ENCODE results near the gene CACUL1.
A peak's percentile ranks its signal among the peaks of the same experiment; 100 is the strongest.
"Not testable (repeated sequence)": the region's sequence is repeated elsewhere in the genome, so short reads cannot be mapped to it uniquely, and the experiment has no call there.

The CACUL1 gene

DNA sequence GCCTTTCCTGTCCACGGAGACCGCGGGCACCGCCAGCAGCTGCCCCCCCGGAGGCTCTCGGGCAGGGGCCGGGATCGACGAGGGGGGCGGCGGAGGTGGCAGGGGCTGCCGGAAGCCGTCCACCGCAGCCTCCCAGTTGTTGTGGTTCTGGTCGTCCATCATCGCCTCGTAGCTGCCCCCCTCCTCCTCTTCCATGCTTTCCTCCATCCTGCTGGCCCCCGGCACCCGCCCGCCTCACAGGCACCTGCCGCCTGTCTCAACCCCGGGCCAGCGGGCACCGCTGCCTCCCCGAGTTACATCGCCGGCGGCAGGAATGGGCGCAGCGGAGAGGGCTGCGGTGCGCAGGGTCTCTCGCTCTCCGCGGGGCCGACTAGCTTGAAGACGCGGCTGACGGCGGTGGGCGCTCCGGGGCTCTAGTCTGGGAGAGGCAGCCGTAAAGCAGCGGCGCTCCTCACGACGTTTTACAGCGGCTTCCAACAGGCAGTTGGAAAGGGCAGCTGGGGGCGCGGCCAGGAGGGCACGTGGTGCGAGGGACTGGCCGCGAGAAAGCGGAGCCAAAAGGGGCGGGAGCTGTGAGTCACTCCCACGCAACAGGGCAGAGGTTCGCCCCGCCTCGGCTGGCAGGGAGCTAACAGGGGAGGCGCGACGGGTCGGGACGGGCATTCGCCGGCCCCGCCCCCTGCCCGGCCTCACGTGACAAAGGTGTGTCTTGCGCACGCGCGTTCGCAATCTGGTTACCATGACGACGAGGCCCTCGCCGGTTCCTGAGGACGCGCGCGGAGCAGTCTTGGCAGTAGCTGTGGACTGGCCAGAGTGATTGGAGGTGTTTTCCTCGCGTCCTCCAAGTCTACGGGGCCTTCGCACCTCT, at the start of gene CACUL1:
Gene CACUL1, minus strand, starts transcription at position 415 of the 868 bp plus-strand sequence. Its CDS starts 208 bp downstream, at position 207.
- peak; percentile 98 to 99 for DNase-seq (ENCODE audit: low read depth in 2 of 2)

DNA sequence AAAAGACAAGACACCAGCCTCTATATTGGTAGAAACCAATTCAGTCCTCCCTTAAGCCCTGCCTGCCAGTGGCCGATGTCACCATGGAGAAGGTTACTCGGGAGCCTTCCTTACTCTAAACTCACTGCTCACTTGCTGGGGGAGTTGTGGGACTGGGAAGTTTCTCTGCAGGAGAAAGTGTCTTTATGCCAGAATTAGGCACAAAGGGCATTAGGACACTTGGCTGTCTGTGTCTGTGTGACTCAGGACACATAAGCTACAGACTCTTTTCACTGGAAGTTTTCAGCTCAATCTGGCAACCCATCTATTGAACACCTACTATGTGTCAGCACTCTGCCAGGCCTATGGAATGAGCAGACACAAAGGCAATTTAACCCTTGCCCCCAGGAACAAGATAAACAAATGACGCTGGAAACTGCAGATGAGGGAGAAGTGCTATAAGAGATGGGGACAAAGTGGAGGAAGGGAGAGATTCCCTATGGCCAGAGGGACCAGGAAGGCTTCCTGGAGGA, 49.5 kb upstream of the CACUL1 start:
- DNase-seq (ENCODE audit: low read depth in 2 of 2), result no peak

DNA sequence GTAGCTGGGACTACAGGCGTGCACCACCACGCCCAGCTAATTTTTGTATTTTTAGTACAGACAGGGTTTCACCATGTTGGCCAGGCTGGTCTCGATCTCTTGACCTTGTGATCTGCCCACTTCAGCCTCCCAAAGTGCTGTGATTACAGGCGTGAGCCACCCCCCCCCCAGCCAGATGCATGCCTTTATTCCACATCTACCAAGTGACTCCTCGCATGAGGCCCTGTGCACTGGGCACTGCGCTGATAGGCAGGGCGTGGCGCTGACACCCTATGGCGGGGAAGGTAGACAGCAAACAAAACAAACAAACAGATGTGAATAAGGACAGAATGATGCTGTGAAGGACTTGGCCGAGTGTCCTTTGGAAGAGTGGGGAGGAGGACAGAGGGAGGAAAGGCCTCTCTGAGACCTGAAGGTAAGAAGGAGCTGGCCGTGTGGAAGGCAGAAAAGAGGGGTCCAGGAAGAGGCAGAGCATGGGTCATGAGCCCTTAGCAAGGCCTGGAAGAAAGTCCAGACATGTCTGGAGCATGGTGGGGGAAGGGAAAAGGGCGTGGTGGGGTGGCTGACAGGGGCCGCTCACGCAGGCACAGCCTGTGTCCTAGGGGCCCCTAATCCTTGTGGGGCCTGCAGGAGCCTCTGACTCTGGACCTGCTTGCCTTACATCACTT, 47.5 kb upstream of the CACUL1 start:
- no peak for DNase-seq (ENCODE audit: low read depth in 2 of 2)

DNA sequence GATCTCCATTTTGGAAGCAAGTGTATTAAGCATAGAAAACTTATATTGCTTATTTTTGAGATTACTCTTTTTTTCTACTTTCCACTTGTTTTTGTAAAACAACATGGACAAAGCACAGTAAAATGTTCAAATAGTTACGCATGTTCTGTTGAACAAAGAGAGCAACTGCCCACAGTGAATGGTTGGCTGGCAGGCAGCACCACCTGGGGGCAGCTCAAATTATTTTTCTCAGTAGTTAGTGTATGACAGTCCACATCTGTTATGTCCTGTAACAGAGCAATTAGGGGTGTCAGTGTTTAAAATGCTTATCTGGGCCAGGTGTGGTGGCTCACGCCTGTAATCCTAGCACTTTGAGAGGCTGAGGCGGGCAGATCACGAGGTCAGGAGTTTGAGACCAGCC, 46.1 kb upstream of the CACUL1 start:
- DNase-seq (ENCODE audit: low read depth in 2 of 2), result no peak

DNA sequence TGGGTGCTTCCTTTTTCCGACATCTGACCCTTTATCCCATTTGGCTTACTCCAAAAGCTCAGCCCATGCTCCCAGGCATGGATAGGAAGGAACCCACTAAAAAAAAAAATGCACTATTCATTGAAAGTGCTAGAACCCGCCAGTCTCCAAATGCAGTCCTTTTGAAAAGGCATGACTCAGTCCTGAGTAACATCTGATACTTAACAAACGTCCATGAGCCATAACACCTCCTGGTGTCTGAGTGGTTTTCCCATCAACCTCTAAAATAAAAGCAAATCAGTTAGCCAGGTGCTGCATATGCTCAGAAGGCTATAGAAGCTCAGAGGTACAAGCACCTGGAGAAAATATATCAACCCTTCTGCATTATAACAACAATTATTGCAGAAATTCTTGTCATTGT, 45.0 kb upstream of the CACUL1 start:
- no peak for DNase-seq (ENCODE audit: low read depth in 2 of 2)

DNA sequence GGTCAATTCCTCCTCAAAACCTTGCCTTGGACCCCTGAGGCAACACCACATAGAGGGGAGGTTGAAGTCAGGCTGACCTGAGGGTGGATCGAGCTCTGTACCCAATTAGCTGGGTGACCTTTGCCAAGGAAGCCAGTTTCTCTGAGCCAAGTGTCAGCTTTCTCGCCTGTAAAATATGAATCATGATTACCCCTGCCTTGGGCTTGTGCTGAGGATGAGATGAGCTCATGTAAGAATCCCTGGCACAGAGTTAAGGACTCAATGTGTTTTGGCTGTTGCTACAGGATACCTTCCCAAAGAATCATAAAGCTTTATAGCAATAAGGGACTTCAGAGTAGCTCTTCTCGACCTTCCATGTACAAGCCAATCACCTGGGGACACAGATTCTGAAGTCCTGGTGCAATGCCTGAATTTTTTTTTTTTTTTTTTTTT, 43.5 kb upstream of the CACUL1 start:
- DNase-seq (ENCODE audit: low read depth in 2 of 2), result no peak

DNA sequence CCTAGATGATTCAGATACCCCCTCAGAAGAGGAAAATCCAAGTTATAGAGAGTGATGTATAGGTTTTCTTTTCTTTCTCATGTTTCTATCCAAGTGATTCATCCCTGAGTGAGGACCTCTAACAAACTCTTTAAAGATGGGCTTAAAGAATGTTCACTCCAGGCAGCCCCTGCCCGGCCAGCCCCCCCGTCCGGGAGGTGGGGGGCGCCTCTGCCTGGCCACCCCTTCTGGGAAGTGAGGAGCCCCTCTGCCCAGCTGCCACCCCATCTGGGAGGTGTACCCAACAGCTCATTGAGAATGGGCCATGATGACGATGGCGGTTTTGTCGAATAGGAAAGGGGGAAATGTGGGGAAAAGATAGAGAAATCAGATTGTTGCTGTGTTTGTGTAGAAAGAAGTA, 40.2 kb upstream of the CACUL1 start:
- not testable (repeated sequence) for DNase-seq (ENCODE audit: low read depth in 2 of 2)

DNA sequence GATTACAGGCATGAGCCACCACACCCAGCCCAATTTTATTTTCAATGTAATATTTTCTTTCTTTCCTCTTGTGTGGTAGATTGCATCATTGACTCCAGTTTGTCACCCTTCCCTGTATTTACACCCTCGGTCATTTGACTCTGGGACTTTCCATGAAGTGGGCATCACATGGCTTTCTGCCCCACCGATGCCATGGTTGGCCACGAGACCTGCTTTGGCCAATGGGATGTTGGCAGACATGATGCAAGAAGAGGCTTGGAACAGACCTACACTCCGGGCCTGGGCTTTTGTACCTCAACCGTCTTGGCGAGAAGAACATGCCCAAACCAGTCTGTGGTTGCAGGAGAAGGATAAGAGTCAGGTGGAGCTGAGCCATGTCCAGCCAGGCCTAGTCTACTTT, 38.8 kb upstream of the CACUL1 start:
- DNase-seq (ENCODE audit: low read depth in 2 of 2), result no peak

DNA sequence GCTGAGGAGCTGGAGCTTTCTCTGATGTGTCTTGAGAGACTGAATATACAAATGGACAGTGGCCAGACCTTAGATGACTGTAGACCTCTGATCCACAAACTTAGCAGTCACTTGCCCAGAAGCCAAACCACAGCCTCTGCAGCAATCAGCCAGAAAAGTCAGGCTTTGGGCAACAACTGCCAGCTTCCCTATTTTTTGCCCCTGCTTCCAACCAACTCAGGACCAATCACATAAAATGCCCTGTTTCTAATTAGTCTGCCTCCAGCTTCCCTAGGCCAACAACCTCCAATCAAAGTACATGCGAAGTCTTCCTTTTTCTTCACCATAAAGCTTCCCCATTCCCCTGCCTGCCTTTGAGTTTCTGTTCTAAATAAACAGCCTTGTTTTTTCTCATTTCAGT, 37.8 kb upstream of the CACUL1 start:
- DNase-seq (ENCODE audit: low read depth in 2 of 2), result no peak

DNA sequence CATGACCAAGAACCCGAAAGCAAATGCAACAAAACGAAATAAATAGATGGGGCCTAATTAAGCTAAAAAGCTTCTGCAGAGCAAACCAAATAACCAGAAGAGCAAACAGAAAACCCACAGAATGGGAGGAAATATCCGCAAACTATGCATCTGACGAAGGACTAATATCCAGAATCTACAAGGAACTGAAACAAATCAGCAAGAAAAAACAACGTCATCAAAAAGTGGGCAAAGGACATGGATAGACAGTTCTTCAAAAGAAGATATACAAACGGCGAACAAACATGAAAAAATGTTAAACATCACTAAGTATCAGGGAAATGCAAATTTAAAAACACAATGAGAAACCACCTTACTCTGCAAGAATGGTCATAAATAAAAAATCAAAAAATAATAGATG, 35.3 kb upstream of the CACUL1 start:
- DNase-seq (ENCODE audit: low read depth in 2 of 2), result no peak

DNA sequence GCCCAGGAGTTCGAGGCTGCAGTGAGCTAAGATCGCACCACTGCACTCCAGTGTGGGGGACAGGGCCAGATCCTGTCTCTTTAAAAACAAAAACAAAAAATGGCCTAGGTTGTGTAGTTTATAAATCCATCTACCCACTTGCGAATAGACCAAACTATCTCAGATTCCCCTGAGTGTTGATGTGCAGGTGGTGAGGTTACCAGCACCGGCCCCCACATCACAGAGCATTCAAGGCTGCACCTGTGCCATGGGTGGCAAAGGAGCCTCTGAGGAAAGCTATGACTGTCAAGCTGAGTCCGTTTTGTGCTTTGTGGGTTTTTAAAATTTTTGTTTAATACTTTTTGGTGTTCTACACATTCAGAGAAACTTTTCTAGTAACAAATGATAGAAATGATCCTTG, 30.8 kb upstream of the CACUL1 start:
- DNase-seq (ENCODE audit: low read depth in 2 of 2), result no peak

DNA sequence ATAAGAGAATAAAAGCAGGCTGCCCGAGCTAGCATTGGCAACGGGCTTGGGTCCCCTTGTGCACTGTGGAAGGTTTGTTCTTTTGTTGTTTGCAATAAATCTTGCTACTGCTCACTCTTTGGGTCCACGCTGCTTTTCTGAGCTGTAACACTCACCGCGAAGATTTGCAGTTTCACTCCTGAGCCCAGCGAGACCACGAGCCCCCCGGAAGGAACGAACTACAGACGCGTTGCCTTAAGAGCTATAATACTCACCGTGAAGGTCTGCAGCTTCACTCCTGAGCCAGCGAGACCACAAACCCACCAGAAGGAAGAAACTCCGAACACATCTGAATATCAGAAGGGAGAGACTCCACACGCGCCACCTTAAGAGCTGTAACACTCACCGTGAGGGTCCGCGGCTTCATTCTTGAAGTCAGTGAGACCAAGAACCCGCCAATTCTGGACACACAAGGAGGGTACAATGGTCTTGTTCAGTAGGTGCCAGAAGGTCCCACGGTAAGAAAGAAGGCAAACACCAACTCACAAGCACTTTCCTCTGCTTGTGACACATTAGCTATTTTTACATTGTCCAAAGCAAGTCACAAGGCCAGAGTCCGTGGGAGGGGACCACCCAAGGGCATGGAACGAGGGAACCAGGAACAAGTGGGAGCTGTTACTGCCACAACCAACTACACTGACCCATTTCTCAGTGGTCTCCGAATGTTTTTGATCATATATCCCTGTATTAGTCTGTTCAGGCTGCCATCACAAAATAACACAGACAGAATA, 29.2 kb upstream of the CACUL1 start:
- no peak for DNase-seq (ENCODE audit: low read depth in 2 of 2)

DNA sequence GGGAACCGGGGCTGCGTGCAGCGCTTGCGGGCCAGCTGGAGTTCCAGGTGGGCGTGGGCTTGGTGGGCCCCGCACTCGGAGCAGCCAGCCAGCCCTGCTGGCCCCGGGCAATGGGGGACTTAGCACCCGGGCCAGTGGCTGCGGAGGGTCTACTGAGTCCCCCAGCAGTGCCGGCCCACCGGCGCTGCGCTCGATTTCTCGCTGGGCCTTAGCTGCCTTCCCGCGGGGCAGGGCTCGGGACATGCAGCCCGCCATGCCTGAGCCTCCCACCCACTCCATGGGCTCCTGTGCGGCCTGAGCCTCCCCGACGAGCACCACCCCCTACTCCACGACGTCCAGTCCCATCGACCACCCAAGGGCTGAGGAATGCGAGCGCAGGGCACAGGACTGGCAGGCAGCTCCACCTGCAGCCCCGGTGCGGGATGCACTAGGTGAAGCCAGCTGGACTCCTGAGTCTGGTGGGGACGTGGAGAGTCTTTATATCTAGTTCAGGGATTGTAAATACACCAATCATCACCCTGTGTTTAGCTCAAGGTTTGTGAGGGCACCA, 28.2 kb upstream of the CACUL1 start:
- not testable (repeated sequence) for DNase-seq (ENCODE audit: low read depth in 2 of 2)

DNA sequence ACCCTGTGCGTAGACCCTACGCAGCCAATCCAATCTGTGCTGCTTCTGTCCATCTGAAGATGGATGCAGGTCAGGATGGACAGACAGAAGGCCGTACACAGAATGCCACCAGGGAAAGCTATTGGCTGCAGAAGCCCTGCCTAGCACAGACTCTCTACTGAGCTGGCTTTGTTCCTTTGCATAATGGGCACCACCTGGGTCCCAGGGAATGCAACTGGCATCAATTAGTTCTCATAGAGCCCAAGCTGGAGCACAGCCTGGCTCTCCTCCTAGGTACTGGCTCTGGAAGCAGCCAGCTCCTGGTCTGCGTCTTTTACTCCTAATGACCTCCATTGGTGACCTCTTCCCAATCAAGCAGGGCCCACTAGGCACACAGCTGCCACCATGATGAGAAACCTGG, 26.8 kb upstream of the CACUL1 start:
- no peak for DNase-seq (ENCODE audit: low read depth in 2 of 2)

DNA sequence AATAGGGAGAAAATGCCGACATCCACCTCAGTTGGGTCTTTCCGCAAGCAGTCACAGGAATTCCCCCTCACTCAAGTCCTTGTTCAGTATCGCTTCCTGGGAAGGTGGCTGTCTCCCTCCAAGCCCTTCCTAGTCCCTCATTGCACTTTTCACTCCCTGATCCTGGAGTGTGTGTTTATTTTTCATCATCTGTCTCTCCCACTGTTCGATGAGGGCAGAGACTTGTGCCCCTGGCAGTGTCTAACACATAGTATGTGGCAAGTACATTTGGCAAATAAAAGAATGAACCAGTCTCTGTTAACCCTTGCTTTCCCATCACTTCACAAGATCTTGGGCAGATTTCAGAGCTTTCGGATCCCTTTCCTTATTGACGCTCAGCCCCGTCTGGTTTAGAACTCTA, 24.0 kb upstream of the CACUL1 start:
- DNase-seq (ENCODE audit: low read depth in 2 of 2), result no peak

DNA sequence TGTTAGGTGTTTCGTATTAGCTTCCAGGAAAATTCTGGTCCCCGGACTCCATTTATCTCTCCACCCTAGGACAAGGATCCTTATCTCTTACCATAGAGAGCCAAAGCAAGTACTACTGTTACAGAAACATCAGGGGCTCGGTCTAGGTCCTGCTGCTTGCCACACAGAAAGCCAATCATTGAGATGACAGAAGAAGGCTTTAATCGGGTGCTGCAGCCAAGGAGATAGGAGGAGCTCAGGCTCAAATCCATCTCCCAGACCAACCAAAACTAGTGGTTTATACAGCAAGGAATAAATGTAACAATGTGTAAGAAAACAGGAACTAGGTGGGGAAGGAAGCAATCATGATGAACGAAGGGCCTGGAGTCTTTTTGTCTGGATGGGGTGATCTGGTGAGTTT, 22.2 kb upstream of the CACUL1 start:
- DNase-seq (ENCODE audit: low read depth in 2 of 2), result no peak

DNA sequence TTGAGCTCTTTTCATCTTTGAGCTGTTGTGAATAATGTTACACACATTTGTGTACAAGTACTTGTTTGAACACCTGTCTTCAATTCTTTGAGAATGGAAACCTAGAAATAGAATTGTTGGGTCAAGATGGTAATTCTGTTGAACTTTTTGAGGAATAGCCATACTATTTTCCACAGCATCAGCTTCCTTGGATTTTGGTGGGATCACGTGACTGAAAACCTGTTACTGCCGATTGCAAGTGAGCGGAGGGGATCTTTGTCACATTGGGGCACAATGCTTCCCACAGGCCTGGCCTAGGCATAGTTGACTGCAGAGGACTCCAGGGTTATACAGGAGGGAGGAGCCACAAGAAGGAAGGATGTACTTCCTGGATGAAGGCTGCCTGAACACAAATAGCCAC, 21.3 kb upstream of the CACUL1 start:
- DNase-seq (ENCODE audit: low read depth in 2 of 2), result no peak

DNA sequence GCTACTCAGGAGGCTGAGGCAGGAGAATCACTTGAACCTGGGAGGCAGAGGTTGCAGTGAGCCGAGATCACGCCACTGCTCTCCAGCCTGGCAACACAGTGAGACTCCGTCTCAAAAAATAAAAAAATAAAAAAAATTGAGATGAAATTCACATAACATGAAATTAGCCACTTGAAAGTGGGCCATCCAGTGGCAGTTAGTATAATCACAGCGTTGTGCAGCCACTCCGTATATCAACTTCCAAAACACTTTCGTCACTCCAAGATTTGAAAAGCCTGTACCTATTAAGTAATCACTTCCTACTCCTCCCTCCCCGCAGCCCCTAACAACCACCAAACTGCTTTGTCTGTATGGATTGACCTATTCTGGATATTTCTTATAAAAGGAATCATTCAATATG, 20.7 kb upstream of the CACUL1 start:
- DNase-seq (ENCODE audit: low read depth in 2 of 2), result no peak

DNA sequence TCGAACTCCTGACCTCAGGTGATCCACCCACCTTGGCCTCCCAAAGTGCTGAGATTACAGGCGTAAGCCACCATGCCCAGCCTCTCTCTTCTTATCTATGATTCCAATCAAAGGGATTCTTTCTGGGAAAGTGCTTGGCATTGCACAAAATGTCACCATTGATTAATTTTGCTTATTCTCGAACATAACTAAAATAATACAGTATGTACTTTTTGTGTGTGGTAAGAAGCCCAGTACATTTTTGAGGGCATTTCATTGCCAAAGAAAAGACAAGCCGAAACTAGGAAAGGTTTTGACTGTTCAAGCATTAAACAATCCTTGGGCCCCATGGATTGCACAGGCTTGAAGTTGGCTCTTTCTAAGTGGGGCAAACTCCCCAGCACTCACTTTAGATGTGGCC, 18.3 kb upstream of the CACUL1 start:
- no peak for DNase-seq (ENCODE audit: low read depth in 2 of 2)

DNA sequence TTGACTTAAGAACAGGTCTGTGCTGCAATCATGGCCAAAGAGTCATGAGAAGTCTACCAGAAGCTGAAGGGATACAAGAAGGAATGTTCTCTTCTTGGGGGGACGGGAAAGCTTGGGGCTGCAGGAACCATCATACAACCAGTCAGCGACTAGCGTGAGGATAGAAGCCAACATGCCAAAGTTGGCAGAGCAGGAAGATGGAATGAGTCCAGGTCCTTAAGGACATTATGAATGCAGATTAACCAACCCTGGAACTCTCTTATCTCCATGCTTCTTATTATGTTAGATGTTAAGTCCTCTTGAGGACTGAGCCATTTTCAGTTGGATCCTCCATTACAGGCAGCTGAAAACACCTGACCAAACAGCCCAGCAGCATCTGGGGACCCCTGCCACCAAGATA, 17.2 kb upstream of the CACUL1 start:
- DNase-seq (ENCODE audit: low read depth in 2 of 2), result no peak

DNA sequence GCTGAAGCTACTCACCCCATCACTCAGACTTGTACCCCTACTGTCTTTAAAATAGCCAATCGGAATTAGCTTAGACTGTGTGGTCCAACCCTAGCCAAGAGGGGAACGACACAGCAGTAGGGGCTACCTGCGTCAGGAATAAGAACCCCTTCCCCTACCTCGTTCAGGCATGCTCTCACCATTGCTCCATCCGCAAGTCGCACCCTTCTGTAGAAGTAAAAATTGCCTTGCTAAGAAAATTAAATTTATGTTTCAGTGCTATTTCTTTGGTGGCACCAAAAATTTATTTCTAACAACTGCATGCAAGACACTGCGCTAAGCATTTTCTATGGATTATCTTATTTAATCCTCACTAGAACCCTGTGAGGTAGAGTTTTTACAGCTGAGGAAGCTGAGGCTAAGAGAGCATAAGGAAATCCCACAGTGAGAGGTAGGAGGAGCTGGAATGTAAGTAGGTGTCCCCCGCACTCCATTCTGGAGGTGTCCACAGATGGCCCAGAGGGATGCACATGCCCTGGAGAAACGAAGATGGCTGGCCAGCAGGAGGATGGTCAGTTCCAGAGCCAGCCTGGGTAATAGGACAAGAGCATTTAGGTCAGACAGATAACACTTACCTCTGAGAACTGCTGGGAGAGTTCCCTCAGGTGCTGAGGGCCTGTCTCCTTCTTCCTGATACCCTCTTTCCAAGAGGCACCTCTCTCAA, 15.3 kb upstream of the CACUL1 start:
- no peak for DNase-seq (ENCODE audit: low read depth in 2 of 2)
